ENCODE data around the gene NOP53. TPM values are rescaled to one million over a fixed set of nuclear protein-coding genes. Genes with fewer than 3 reads are reported as not detected.

The NOP53 gene
- total and polyA plus RNA-seq, 2 of the 8 experiments (the other 6 are each of a cell fraction or from before 2014, with no cell fraction given): 107 to 245 TPM

- no peak overlapping the region for H2BK120ac ChIP-seq (replicated peaks; ENCODE audit: low read depth, low read length)
- H3K4me2 ChIP-seq (ENCODE audit: insufficient read depth in 1 of 2, low read depth in 2 of 2, low read length in 2 of 2): no peak overlapping the region
- no peaks in the 10 kb centered on the region for H3K27me3 ChIP-seq (replicated peaks in 1 of 4; ENCODE audit: control insufficient read depth in 3 of 4, extremely low read depth in 1 of 4, insufficient read depth in 3 of 4, low read length in 3 of 4)
- no peak overlapping the region for H2BK5ac ChIP-seq (ENCODE audit: low read depth, low read length)
- peaks cover 0 to 20% of the 10 kb centered on the region in 2 experiments; a peak in 2 of 4 replicates for H3K79me2 ChIP-seq (ENCODE audit: control insufficient read depth in 1 of 2, insufficient read depth in 2 of 2, low read length in 2 of 2)
- H3K23me2 ChIP-seq (ENCODE audit: low read depth, low read length): no peaks in the 10 kb centered on the region
- DNase-seq (ENCODE audit: low read depth in 1 of 2, low spot score in 2 of 2): no peak
- no peaks in the 10 kb centered on the region for H3K9me3 ChIP-seq (ENCODE audit: insufficient read depth in 2 of 2, low read depth in 1 of 2, low read length in 1 of 2)
- H2AK5ac ChIP-seq (ENCODE audit: low read depth, low read length): no peak overlapping the region
- H3K27ac ChIP-seq (ENCODE audit: low read depth, low read length): no peak overlapping the region
- no peak overlapping the region for H2AFZ ChIP-seq (ENCODE audit: low read length)
- no peak overlapping the region for H3K9ac ChIP-seq (replicated peaks in 1 of 4; ENCODE audit: extremely low read depth in 1 of 4, low read depth in 3 of 4, low read length in 3 of 4)
- no peak overlapping the region for H2BK12ac ChIP-seq (ENCODE audit: low read depth, low read length)
- H3K4me3 ChIP-seq (ENCODE audit: extremely low read depth in 1 of 4, insufficient read depth in 2 of 4, low read depth in 3 of 4, low read length in 4 of 4): no peak overlapping the region
- H2BK15ac ChIP-seq (ENCODE audit: low read length): no peak overlapping the region
- H3K4me1 ChIP-seq (replicated peaks in 1 of 4; ENCODE audit: control insufficient read depth in 3 of 4, insufficient read depth in 4 of 4, low read length in 3 of 4): no peaks in the 10 kb centered on the region; a peak in 1 of 7 replicates
- H3K18ac ChIP-seq (ENCODE audit: extremely low read depth, low read length): no peak overlapping the region
- FAIRE-seq: no peak
- ChIA-PET POLR2A (ENCODE audit: partially characterized antibody) (interaction anchor here (0.6 to 11.1 kb wide), 15 partner anchors 5 to 826 kb away, joined by 3 to 204 read pairs (median 4); partner anchors contain the start of gene NOP53), CTCF (ENCODE audit: partially characterized antibody) (interaction anchor here (0.5 to 1.8 kb wide), 5 partner anchors 13 to 97 kb away, joined by 3 to 6 read pairs (median 4); partner anchors contain the start of gene EHD2)
- H3K56ac ChIP-seq (replicated peaks; ENCODE audit: insufficient read length, low read depth, low read length): no peak overlapping the region
- H3K23ac ChIP-seq (ENCODE audit: insufficient read length): no peak overlapping the region
- peaks cover 10% of the 10 kb centered on the region; the same call in 1 of the 2 replicates for H3K79me1 ChIP-seq (ENCODE audit: low read depth, low read length)
- peaks cover 16 to 22% of the 10 kb centered on the region in 2 experiments for H4K20me1 ChIP-seq (replicated peaks in 1 of 2; ENCODE audit: control insufficient read depth in 1 of 2, insufficient read depth in 2 of 2, low read length in 2 of 2)
- WGBS, 2 experiments (ENCODE audit: extremely low coverage in 1 of 2, insufficient coverage in 1 of 2, insufficient read length in 1 of 2, insufficient replicate concordance in 2 of 2, low coverage in 1 of 2, low lambda C conversion rate in 2 of 2, missing lambda C conversion rate in 1 of 2): 89% methylated on average over 26 of the region's 27 CpGs; no CpG with 5 or more reads in 1 of the 2 experiments
- H3K4ac ChIP-seq (replicated peaks; ENCODE audit: insufficient read length, low read depth, low read length): no peak overlapping the region
- H2BK20ac ChIP-seq (ENCODE audit: low read length): no peak overlapping the region
- no peak overlapping the region for H4K91ac ChIP-seq (replicated peaks; ENCODE audit: insufficient read length, low read length)
- no peak overlapping the region for H4K5ac ChIP-seq (ENCODE audit: insufficient read length, low read depth, low read length)
- no peak for TF ChIP-seq ASH2L (IDR thresholded peaks at IDR 0.05; ENCODE audit: low read length)
- H3K14ac ChIP-seq (ENCODE audit: insufficient read length): no peak overlapping the region
- no peak overlapping the region for H4K8ac ChIP-seq (ENCODE audit: extremely low read depth, insufficient read depth, low read length)
- H3K36me3 ChIP-seq (ENCODE audit: control insufficient read depth in 2 of 4, insufficient read depth in 4 of 4, low read length in 3 of 4): peaks cover 49 to 91% (median 83%) of the 10 kb centered on the region in 4 experiments
Observed at GRCh38 chr19:47752440-47753211, 7.3 kb downstream of the NOP53 start.
